Ramos (cell line): ENCODE results near the gene PAEP.
"Not testable (repeated sequence)": the region's sequence is repeated elsewhere in the genome, so short reads cannot be mapped to it uniquely, and the experiment has no call there.

Source experiments
- in situ Hi-C: fragments of 300-500 bp; cut with MboI; formaldehyde crosslinking; loops from one replicate; pipeline ENCODE4 v1.14.3; 2022; ENCODE audit warnings: low sequenced_read_pairs; ENCODE audit not compliant: unreplicated experiment

PAEP gene

DNA sequence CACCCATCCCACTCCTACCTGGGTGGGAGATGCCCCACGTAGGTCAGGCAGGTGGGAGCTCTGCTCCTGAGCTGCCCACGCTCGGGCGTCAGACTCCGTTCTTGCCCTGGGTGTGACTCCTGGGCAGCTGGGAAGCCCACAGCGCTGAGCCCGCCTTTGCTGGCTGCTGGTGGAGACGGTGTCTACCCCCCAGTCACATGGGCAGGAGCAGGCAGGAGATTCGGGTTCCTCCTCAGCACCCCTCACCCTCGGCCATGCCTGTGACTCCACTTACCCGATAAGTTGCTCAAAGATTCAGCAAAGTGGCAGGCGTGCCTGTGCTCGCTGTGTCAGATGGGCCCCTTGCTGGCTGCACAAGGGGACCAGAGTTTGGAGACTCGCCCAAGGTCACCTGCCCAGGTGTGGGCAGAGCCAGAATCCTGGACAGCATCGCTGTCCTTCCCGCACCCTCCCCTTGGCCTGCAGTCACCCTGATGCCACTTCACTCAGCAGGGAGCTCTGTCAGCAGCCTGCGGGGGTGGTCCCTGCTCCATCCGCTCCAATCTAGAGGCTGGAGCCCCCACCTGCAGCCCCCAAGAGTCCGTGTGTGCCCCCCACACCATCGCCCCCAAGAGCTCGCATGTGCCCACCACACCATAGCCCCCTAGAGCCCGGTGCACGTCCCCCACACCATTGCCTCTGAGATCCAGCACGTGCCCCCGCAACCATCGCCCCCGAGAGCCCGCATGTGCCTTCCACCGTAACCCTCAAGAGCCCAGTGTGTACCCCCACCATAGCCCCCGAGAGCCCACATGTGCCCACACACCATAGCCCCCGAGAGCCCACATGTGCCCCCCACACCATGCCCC is 36.1 kb upstream of the PAEP start:
- in situ Hi-C loops = no loop called here

GRCh38 chr9:135526089-135526729 is 35.3 kb upstream of the PAEP start:
- in situ Hi-C loops = no loop called here

- in situ Hi-C loops = no loop called here
Measured at GRCh38 chr9:135526730-135527571, 34.6 kb upstream of the PAEP start.

DNA sequence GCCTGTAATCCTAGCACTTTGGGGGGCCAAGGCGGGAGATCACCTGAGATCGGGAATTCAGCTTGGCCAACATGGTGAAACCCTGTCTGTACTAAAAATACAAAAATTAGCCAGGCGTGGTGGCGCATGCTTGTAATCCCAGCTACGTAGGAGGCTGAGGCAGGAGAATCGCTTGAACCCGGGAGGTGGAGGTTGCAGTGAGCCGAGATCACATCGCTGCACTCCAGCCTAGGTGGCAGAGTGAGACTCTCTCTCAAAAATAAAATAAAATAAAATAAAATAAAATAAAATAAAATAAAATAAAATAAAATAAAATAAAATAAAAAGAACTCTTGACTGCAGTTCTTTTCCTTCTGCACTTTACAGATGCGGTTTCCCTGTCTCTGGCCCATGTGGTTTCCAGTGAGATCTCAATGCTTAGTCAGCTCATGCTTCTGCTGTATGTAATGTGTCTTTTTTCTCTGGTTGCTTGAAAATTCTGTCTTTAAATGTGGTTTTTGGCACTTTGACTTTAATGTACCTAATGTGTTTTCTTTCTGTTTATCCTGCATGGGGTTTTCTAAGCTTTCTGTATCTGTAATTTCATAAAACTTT is 32.6 kb upstream of the PAEP start:
- in situ Hi-C loops = not testable (repeated sequence)

DNA sequence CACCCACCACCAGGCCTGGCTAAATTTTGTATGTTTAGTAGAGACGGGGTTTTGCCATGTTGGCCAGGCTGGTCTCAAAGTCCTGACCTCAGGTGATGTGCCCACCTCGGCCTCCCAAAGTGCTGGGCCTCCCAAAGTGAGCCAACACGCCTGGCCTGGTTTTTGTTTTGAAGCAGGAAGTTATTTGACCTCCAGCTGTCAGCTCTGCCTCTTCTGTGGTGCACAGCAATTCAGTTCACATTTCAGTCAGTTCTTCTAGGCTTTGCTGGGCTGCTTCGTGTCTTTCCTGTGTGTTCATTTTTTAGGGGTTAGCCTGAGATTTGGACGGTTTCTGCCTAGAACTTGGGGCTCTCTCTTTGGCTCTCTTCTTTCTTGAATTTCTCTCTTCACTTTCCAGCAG is 31.4 kb upstream of the PAEP start:
- in situ Hi-C loops = no loop called here

- in situ Hi-C loops = no loop called here
Measured at GRCh38 chr9:135531096-135531495, 30.5 kb upstream of the PAEP start.

DNA sequence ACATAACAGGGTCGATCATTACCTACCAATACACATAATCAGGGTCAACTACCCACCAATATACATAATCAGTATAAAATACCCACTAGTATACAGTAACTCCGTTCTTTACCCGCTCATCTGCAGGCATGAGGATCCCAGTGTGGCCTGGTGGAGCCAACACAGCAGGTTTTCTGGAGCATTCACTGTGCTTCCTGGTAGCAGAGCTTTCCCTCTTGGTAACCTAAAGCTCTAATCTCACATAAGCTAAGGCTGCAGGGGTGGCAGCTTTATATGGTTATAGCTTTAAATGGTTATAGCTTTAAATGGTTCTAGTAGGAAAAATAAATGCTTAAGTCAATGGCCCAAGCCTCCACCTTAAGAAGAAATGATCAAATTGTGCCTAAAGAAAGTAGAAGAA is 28.4 kb upstream of the PAEP start:
- in situ Hi-C loops = no loop called here

DNA sequence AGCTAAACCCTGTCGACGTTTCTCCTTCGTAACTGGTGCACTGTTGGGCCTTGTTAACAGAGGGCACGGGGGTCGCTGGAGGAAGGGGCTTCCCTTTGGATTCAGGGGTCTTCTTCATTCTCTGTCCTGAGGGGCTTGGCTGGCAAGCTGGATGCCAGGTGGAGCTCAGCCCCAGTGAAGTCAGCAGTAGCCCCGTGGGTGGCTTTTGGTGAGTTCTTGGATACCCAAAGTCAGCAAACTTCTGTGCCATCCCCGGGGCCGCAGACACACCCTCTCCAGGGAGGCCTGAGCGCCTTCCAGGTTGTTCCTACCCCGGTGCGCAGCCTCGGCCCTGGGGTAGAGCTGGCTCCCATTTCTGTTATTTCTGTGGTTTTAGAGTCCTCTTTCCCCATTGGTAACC is 27.9 kb upstream of the PAEP start:
- in situ Hi-C loops = no loop called here

DNA sequence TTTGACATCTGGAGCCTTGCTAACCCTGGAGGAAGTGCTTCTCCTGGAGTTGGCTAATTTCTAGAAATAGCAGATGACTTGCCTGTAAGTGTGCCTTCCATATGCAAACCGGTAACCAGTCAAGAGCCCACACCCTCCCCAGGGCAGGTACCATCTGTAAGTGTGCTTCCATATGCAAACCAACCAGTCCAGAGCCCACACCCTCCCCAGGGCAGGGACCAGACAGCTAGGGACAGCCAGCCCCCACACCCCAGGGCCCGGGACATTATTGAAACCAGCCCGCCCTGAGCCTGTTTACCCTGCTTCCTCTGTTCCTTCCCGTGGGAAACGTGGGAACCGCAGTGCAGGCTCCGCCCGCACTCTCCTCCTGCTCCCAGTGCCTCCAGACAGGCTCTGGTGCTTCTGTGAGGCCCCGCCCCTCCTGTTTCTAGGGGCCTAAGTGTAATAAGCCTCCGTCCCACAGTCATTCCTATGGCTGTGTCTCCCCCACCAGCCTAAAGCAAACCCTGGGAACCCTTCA is 27.3 kb upstream of the PAEP start:
- in situ Hi-C loops = not testable (repeated sequence)

DNA sequence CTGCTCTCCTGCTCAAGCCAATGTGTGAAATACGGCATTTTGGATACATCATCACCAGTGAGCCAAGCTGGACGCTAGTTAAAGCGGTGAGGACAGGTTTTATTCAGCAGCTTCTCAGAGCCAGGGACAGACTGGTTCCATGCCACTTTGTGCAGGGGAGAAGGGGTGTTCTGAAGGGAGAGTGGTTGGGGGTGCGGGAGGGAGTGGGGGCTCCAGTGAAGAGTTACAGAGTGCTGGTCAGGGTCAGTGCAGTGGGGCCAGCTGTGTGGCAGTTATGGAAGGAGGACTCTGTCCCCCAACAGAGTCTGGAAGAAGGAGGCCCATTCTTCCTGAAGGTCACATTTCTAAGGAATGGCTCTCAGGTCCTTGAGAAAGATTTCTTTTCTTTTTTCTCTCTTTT is 26.7 kb upstream of the PAEP start:
- in situ Hi-C loops = not testable (repeated sequence)

- in situ Hi-C loops = not testable (repeated sequence)
Measured at GRCh38 chr9:135535631-135536030, 25.9 kb upstream of the PAEP start.

- in situ Hi-C loops = no loop called here
Measured at GRCh38 chr9:135536216-135536615, 25.3 kb upstream of the PAEP start.

DNA sequence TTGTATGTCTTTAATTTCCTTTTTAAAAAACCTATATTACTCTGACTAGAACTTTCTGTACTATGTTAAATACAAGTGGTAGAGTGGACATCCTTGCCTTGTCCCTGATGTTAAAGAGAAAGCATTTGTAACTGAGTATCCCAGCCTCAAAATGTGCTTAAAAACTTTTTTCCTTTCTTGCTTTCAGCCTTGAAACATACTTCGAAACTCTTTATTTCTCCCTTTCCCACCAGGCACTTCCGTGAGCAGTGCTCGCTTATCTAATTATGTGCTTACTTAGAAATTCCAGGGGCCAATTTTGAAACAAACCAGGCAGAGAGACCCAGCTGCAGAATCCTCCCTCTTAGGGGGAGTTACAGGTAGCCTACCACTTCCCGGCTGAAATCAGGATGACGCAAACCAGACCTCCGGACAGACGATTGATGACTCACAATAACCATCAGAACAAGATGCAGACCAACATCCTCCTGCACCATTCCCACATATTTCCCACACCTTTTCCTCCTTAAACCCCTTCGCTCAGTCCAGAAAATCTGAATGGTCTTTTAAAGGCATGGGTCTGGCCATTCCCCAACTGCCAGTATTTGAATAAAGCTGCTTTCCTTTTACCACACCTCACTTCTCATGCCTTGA is 18.2 kb upstream of the PAEP start:
- in situ Hi-C loops = not testable (repeated sequence)

DNA sequence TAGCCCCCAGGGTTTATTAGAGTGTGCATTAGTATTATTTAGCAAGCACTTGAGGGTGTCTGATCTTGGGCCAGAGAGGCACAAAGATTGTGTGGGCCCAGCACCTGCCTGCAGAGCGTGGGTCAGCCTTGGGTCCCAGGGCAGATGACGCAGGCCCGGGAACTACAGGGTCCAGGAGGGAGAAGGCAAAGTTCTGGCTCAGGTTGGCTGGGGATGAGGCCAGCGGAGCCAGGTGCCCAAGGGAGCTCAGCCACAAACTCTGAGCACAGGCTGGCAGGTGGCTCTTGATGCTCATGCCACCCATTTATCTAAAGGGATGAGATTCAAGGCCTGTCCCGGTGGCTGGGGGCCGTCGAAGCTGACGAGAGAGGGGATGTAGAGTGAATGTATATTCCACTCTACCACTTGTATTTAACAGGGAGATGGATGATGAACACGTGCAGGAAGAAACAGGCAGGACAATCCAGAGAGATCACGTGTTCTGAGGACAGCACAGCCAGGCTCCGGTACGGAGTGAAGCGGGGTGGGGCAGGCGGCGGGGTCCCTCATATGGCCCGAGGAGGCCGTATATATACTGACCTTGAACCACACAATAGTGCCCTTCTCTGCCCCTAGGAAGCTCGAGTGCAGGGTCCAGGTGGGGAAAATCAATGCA is 16.4 kb upstream of the PAEP start:
- in situ Hi-C loops = no loop called here

GRCh38 chr9:135545646-135546176 is 15.8 kb upstream of the PAEP start, which contains the start of gene OBP2A:
Gene OBP2A, plus strand, starts transcription at chr9:135546126. Its CDS starts 55 bp downstream, at chr9:135546181.
- in situ Hi-C loops = not testable (repeated sequence)

DNA sequence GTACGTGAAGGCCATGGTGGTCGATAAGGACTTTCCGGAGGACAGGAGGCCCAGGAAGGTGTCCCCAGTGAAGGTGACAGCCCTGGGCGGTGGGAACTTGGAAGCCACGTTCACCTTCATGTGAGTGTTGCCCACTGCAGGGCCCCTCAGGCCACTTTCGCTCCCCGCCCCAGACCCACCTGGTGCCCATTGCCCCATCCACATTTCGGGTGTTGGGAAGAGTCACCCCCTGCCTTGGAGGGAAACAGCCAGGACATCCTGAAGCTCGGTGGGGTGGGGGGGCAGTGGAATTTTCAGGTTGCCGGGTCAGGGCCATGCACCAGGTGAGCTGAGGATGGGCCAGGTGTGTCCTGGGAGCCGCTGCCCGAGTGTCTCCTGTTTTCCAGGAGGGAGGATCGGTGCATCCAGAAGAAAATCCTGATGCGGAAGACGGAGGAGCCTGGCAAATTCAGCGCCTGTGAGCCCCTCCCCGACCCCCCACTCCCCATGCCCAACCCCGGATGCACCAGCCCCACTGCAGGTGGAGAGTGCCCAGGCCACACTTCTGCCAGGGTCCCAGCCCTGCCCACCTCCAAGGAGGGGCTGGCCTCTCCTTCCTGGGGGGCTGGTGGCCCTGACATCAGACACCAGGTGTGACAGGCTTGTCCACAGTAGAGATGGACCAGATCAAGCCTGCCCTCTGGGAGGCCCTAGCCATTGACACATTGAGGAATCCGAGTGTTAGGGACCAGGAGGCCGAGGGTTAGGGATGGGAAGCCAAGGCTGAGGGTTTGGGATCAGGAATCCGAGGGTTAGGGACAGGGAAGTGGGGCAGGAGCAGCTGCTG is 14.6 kb upstream of the PAEP start:
- in situ Hi-C loops = not testable (repeated sequence)

DNA sequence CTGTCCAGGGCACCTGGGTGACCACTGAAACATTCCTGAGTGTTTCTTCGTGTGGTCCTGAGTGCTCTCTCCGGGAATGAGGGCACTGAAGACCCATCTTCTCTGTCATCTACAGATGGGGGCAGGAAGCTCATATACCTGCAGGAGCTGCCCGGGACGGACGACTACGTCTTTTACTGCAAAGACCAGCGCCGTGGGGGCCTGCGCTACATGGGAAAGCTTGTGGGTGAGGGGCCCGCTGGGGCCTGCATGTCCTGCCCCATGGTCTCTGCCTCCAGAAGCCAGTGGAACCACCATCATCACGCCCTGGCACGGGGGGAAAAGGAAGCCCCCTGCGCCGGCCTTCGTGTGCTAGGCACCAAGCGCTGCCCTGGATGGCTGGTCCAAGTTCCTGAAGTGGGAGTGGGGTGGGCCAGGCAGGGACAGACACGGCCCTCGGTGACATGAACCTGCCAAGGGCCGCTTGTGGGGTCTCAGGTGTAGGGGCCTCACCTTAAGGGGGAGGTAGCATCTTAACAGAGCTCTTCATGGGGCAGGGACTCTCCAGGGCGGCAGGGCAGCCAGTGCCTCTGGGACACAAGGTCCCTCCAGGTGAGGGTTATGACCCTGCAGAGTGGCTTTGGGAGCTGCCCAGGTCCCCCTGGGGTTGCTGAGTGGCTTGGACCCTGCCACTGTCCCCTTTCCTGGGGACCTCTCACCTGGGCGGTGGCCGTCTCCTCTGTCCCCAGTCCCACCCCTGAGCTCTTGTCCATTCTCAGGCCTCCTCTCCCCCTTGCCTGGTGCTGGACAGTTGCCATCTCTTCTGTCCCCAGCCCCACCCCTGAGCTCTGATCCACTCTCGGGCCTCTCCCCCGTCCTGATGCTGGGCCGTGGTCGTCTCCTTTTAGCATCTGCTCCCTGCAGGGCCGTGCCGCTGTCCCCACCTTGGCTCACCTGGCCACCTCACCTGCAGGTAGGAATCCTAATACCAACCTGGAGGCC is 13.5 kb upstream of the PAEP start:
- in situ Hi-C loops = no loop called here
